Mesenchymal stem cell (in vitro differentiated cells and primary cell): ENCODE measurements around the gene FAF1.
"Not testable (repeated sequence)": the region's sequence is repeated elsewhere in the genome, so short reads cannot be mapped to it uniquely, and the experiment has no call there.

Source experiments
- DNase-seq: peaks from one replicate; pipeline ENCODE4 v3.0.0-alpha.2; 2013
- H2AFZ ChIP-seq: one replicate; pipeline ENCODE4 v1.6.1; 2013; ENCODE audit warnings: low read depth, mild to moderate bottlenecking, control low read depth, inconsistent platforms, low read length, moderate library complexity
- H2AK5ac ChIP-seq: 2 replicates; pipeline ENCODE4 v1.6.1; 2013; ENCODE audit warnings: low read length, moderate library complexity, mild to moderate bottlenecking, inconsistent platforms; ENCODE audit not compliant: severe bottlenecking
- H2BK120ac ChIP-seq: one replicate; pipeline ENCODE4 v1.6.1; 2013; ENCODE audit warnings: low read depth, mild to moderate bottlenecking, inconsistent platforms, low read length, moderate library complexity
- H2BK12ac ChIP-seq, 2 experiments: one replicate each; pipeline ENCODE4 v1.6.1; 2013; ENCODE audit warnings: inconsistent platforms in 2 of 2, low read length in 2 of 2, mild to moderate bottlenecking in 2 of 2, moderate library complexity in 2 of 2, control low read depth in 1 of 2
- H2BK15ac ChIP-seq: one replicate; pipeline ENCODE4 v1.6.1; 2013; ENCODE audit warnings: mild to moderate bottlenecking, low read depth, inconsistent platforms; ENCODE audit not compliant: poor library complexity, severe bottlenecking
- H2BK5ac ChIP-seq: 2 replicates; pipeline ENCODE4 v1.6.1; 2013; ENCODE audit warnings: low read depth, mild to moderate bottlenecking, low read length, control low read depth, inconsistent platforms; ENCODE audit not compliant: poor library complexity, severe bottlenecking
- H3K14ac ChIP-seq, 2 experiments: one replicate each; pipeline ENCODE4 v1.6.1; 2013; ENCODE audit warnings: inconsistent platforms in 2 of 2, low read length in 2 of 2, control low read depth in 1 of 2, mild to moderate bottlenecking in 1 of 2, moderate library complexity in 1 of 2
- H3K18ac ChIP-seq, 2 experiments: one replicate each; pipeline ENCODE4 v1.6.1; 2013; ENCODE audit warnings: inconsistent platforms in 2 of 2, low read length in 2 of 2, control low read depth in 1 of 2, low read depth in 1 of 2, mild to moderate bottlenecking in 1 of 2
- H3K23ac ChIP-seq, 2 experiments: one replicate each; pipeline ENCODE4 v1.6.1; 2013; ENCODE audit warnings: inconsistent platforms in 2 of 2, low read length in 2 of 2, mild to moderate bottlenecking in 2 of 2, moderate library complexity in 2 of 2, control low read depth in 1 of 2
- H3K27ac ChIP-seq: 2 replicates; pipeline ENCODE4 v1.5.1; 2013; ENCODE audit warnings: mild to moderate bottlenecking, moderate library complexity, low read length, control low read depth, inconsistent platforms; ENCODE audit not compliant: poor library complexity, severe bottlenecking
- H3K27me3 ChIP-seq, 2 experiments: 2 replicates each; pipeline versions ENCODE4 v1.6.1 to v1.7.0; 2013; ENCODE audit warnings: low read length in 2 of 2, mild to moderate bottlenecking in 2 of 2, moderate library complexity in 2 of 2, control low read depth in 1 of 2, inconsistent platforms in 1 of 2; ENCODE audit not compliant: control insufficient read depth in 1 of 2, insufficient read depth in 1 of 2
- H3K36me3 ChIP-seq, 2 experiments: 2 replicates each; pipeline versions ENCODE4 v1.6.1 to v1.7.0; 2013; ENCODE audit warnings: low read length in 2 of 2, control low read depth in 1 of 2, inconsistent platforms in 1 of 2, low read depth in 1 of 2, mild to moderate bottlenecking in 1 of 2; ENCODE audit not compliant: insufficient read depth in 2 of 2, control insufficient read depth in 1 of 2
- H3K4ac ChIP-seq, 2 experiments: one replicate each; pipeline ENCODE4 v1.6.1; 2013; ENCODE audit warnings: inconsistent platforms in 2 of 2, low read length in 2 of 2, mild to moderate bottlenecking in 2 of 2, moderate library complexity in 2 of 2, control low read depth in 1 of 2, low read depth in 1 of 2
- H3K4me1 ChIP-seq: 2 replicates; pipeline ENCODE4 v1.6.1; 2013; ENCODE audit warnings: low read depth, low read length, control low read depth; ENCODE audit not compliant: control insufficient read depth, insufficient read depth
- H3K4me2 ChIP-seq: 2 replicates; pipeline ENCODE4 v1.6.1; 2013; ENCODE audit warnings: low read length, mild to moderate bottlenecking, inconsistent platforms; ENCODE audit not compliant: poor library complexity, severe bottlenecking
- H3K4me3 ChIP-seq, 2 experiments: 2 replicates each; pipeline versions ENCODE4 v1.5.1 to v1.7.0; 2013; ENCODE audit warnings: low read length in 2 of 2, mild to moderate bottlenecking in 2 of 2, control low read depth in 1 of 2, low read depth in 1 of 2; ENCODE audit not compliant: insufficient read depth in 1 of 2
- H3K79me1 ChIP-seq: replicated peaks from 2 replicates; pipeline ENCODE4 v1.6.1; 2013; ENCODE audit warnings: mild to moderate bottlenecking, control low read depth, low read length, inconsistent platforms; ENCODE audit not compliant: poor library complexity, severe bottlenecking
- H3K9ac ChIP-seq: 2 replicates; pipeline ENCODE4 v1.7.0; 2013; ENCODE audit warnings: mild to moderate bottlenecking, low read length, moderate library complexity
- H3K9me3 ChIP-seq: 2 replicates; pipeline ENCODE4 v1.7.0; 2013; ENCODE audit warnings: mild to moderate bottlenecking, low read length; ENCODE audit not compliant: control insufficient read depth
- H4K8ac ChIP-seq: one replicate; pipeline ENCODE4 v1.6.1; 2013; ENCODE audit warnings: inconsistent platforms, mild to moderate bottlenecking, low read length, moderate library complexity
- H4K91ac ChIP-seq: one replicate; pipeline ENCODE4 v1.6.1; 2013; ENCODE audit warnings: mild to moderate bottlenecking, low read length, inconsistent platforms
- WGBS: methylation state at CpG from one replicate; pipeline ENCODE4 v1.1.7; 2013; ENCODE audit warnings: mixed read lengths; 5-methylcytosine and 5-hydroxymethylcytosine counted together

FAF1 gene

GRCh38 chr1:50898773-50899172, 61.3 kb downstream of the FAF1 start:
- Histone ChIP-seq H3K14ac (no peak overlapping the region), H3K23ac (no peak overlapping the region), H2BK15ac (no peak overlapping the region), H3K9me3 (no peaks in the 10 kb centered on the region), H3K4me2 (no peak overlapping the region), H3K27ac (no peak overlapping the region), H2BK120ac (no peak overlapping the region), H4K91ac (no peak overlapping the region), H2AK5ac (no peak overlapping the region), H4K8ac (no peak overlapping the region), H3K79me1 (peaks cover 17% of the 10 kb centered on the region), H3K4ac (no peak overlapping the region), H2BK12ac (no peak overlapping the region), H2BK5ac (no peak overlapping the region), H3K9ac (no peak overlapping the region), H3K18ac (no peak overlapping the region), H3K4me1 (no peaks in the 10 kb centered on the region), H2AFZ (no peak overlapping the region), H3K36me3 (no peaks in the 10 kb centered on the region), H3K27me3 (no peaks in the 10 kb centered on the region), H3K4me3 (no peak overlapping the region)
- DNase-seq = no peak
- 67% methylated on average over 1 of the region's 2 CpGs for WGBS

- Histone ChIP-seq H4K91ac (no peak overlapping the region), H2AFZ (no peak overlapping the region), H3K9me3 (no peaks in the 10 kb centered on the region), H3K9ac (no peak overlapping the region), H2BK5ac (no peak overlapping the region), H2AK5ac (no peak overlapping the region), H3K27me3 (no peaks in the 10 kb centered on the region), H3K27ac (no peak overlapping the region), H2BK15ac (no peak overlapping the region), H3K4me3 (no peak overlapping the region), H3K18ac (no peak overlapping the region), H3K4ac (no peak overlapping the region), H3K23ac (no peak overlapping the region), H4K8ac (no peak overlapping the region), H3K79me1 (peaks cover 24% of the 10 kb centered on the region), H2BK120ac (no peak overlapping the region), H3K14ac (no peak overlapping the region), H3K4me1 (no peaks in the 10 kb centered on the region), H3K4me2 (no peak overlapping the region), H3K36me3 (peaks cover 0 to 3% of the 10 kb centered on the region in 2 experiments), H2BK12ac (no peak overlapping the region)
- 100% methylated on average over 1 of the region's 1 CpG for WGBS
- DNase-seq = no peak
Observed at GRCh38 chr1:50894340-50894739, 65.7 kb downstream of the FAF1 start.

- Histone ChIP-seq H3K18ac (no peak overlapping the region), H3K27ac (no peak overlapping the region), H3K4ac (no peak overlapping the region), H3K27me3 (no peaks in the 10 kb centered on the region), H2BK12ac (no peak overlapping the region), H3K14ac (no peak overlapping the region), H3K9me3 (no peaks in the 10 kb centered on the region), H2BK120ac (no peak overlapping the region), H4K8ac (no peak overlapping the region), H3K36me3 (peaks cover 0 to 3% of the 10 kb centered on the region in 2 experiments), H4K91ac (no peak overlapping the region), H2BK5ac (no peak overlapping the region), H3K79me1 (peaks cover 24% of the 10 kb centered on the region), H2AFZ (no peak overlapping the region), H2BK15ac (no peak overlapping the region), H3K4me3 (no peak overlapping the region), H3K23ac (no peak overlapping the region), H3K9ac (no peak overlapping the region), H3K4me2 (no peak overlapping the region), H2AK5ac (no peak overlapping the region), H3K4me1 (no peaks in the 10 kb centered on the region)
- no peak for DNase-seq
- WGBS = 96% methylated on average over 1 of the region's 1 CpG
Observed at GRCh38 chr1:50893466-50893865, 66.6 kb downstream of the FAF1 start.

GRCh38 chr1:50887555-50887954, 72.5 kb downstream of the FAF1 start:
- not testable (repeated sequence) for H2BK15ac ChIP-seq, DNase-seq, H2BK120ac ChIP-seq, H4K8ac ChIP-seq, H3K18ac ChIP-seq, H3K27ac ChIP-seq, H2BK12ac ChIP-seq, H3K27me3 ChIP-seq, H3K9ac ChIP-seq, H4K91ac ChIP-seq, H3K4ac ChIP-seq, H2AFZ ChIP-seq, H3K4me3 ChIP-seq, H3K79me1 ChIP-seq, H3K9me3 ChIP-seq, H3K4me2 ChIP-seq, H3K36me3 ChIP-seq, H3K4me1 ChIP-seq, H3K23ac ChIP-seq, H3K14ac ChIP-seq, H2BK5ac ChIP-seq, H2AK5ac ChIP-seq
- no CpG with 5 or more reads among the region's 1 CpG for WGBS
